ENCODE data around the gene FBH1.

Gene FBH1

GRCh38 chr10:5965266-5965665, 75.2 kb downstream of the FBH1 start:
- H3K4me1 ChIP-seq (ENCODE audit: control insufficient read depth, low read length): no peaks in the 10 kb centered on the region
- no peak overlapping the region for H3K4me3 ChIP-seq (ENCODE audit: low read length)
- no peaks in the 10 kb centered on the region for H4K20me1 ChIP-seq (ENCODE audit: control insufficient read depth, insufficient read depth, low read depth, low read length)
- H3F3A ChIP-seq (ENCODE audit: control insufficient read depth, insufficient read depth): no peaks in the 10 kb centered on the region
- H3K79me2 ChIP-seq (ENCODE audit: control insufficient read depth, low read length): no peaks in the 10 kb centered on the region
- peaks cover 3% of the 10 kb centered on the region for H3K27me3 ChIP-seq (ENCODE audit: control insufficient read depth, low read length)
- no peak overlapping the region for H3K4me2 ChIP-seq (ENCODE audit: low read length)
- TF ChIP-seq CTCF (IDR thresholded peaks at IDR 0.05; ENCODE audit: low read depth, low read length, poor library complexity, severe bottlenecking): no peak
- TF ChIP-seq EZH2phosphoT487 (IDR thresholded peaks at IDR 0.05; ENCODE audit: borderline replicate concordance, low read length): no peak
- H3K36me3 ChIP-seq (ENCODE audit: control insufficient read depth, low read length): no peaks in the 10 kb centered on the region
- H3K27ac ChIP-seq (ENCODE audit: low read depth, low read length): no peak overlapping the region
- no peaks in the 10 kb centered on the region for H3K9me3 ChIP-seq (ENCODE audit: control insufficient read depth, insufficient read depth, low read length)
- H3K9me2 ChIP-seq (replicated peaks; ENCODE audit: control insufficient read depth, low read length): no peaks in the 10 kb centered on the region

- Histone ChIP-seq H4K20me1 (ENCODE audit: control insufficient read depth, insufficient read depth, low read depth, low read length) (no peaks in the 10 kb centered on the region), H3K9me2 (replicated peaks; ENCODE audit: control insufficient read depth, low read length) (no peaks in the 10 kb centered on the region), H3K27ac (ENCODE audit: low read depth, low read length) (no peak overlapping the region), H3F3A (ENCODE audit: control insufficient read depth, insufficient read depth) (no peaks in the 10 kb centered on the region), H3K79me2 (ENCODE audit: control insufficient read depth, low read length) (no peaks in the 10 kb centered on the region), H3K36me3 (ENCODE audit: control insufficient read depth, low read length) (no peaks in the 10 kb centered on the region), H3K4me1 (ENCODE audit: control insufficient read depth, low read length) (no peaks in the 10 kb centered on the region), H3K27me3 (ENCODE audit: control insufficient read depth, low read length) (peaks cover 14% of the 10 kb centered on the region), H3K9me3 (ENCODE audit: control insufficient read depth, insufficient read depth, low read length) (no peaks in the 10 kb centered on the region), H3K4me3 (ENCODE audit: low read length) (no peak overlapping the region), H3K4me2 (ENCODE audit: low read length) (no peak overlapping the region)
- TF ChIP-seq CTCF (IDR thresholded peaks at IDR 0.05; ENCODE audit: low read depth, low read length, poor library complexity, severe bottlenecking) (no peak), EZH2phosphoT487 (IDR thresholded peaks at IDR 0.05; ENCODE audit: borderline replicate concordance, low read length) (no peak)
These were observed 78.1 kb downstream of the FBH1 start for GRCh38 chr10:5968037-5968680.

GRCh38 chr10:5968681-5969453, 78.8 kb downstream of the FBH1 start:
- no peak for TF ChIP-seq EZH2phosphoT487 (IDR thresholded peaks at IDR 0.05; ENCODE audit: borderline replicate concordance, low read length)
- no peak for TF ChIP-seq CTCF (IDR thresholded peaks at IDR 0.05; ENCODE audit: low read depth, low read length, poor library complexity, severe bottlenecking)
- no peaks in the 10 kb centered on the region for H3K9me3 ChIP-seq (ENCODE audit: control insufficient read depth, insufficient read depth, low read length)
- H3K36me3 ChIP-seq (ENCODE audit: control insufficient read depth, low read length): no peaks in the 10 kb centered on the region
- no peaks in the 10 kb centered on the region for H3K9me2 ChIP-seq (replicated peaks; ENCODE audit: control insufficient read depth, low read length)
- no peak overlapping the region for H3K4me3 ChIP-seq (ENCODE audit: low read length)
- no peaks in the 10 kb centered on the region for H3K4me1 ChIP-seq (ENCODE audit: control insufficient read depth, low read length)
- H3K27me3 ChIP-seq (ENCODE audit: control insufficient read depth, low read length): peaks cover 14% of the 10 kb centered on the region
- no peaks in the 10 kb centered on the region for H4K20me1 ChIP-seq (ENCODE audit: control insufficient read depth, insufficient read depth, low read depth, low read length)
- H3K79me2 ChIP-seq (ENCODE audit: control insufficient read depth, low read length): no peaks in the 10 kb centered on the region
- no peak overlapping the region for H3K4me2 ChIP-seq (ENCODE audit: low read length)
- H3F3A ChIP-seq (ENCODE audit: control insufficient read depth, insufficient read depth): no peaks in the 10 kb centered on the region
- no peak overlapping the region for H3K27ac ChIP-seq (ENCODE audit: low read depth, low read length)

Measured in DOHH2 (cell line).